H1 (cell line): ENCODE measurements around the gene NKTR. TPM values are rescaled to one million over a fixed set of nuclear protein-coding genes. Genes with fewer than 3 reads are reported as not detected.

Experiments
- CBX8 ChIP-seq: fragments of 300-800, 300-1000 bp; sonication (generic); IDR thresholded peaks from 2 replicates; pipeline ENCODE4 v1.7.1; 2016; ENCODE audit warnings: low read depth, low read length, borderline replicate concordance
- CEBPB ChIP-seq: IDR thresholded peaks from 2 replicates; pipeline ENCODE4 v1.6.1; 2012; ENCODE audit warnings: low read depth, low read length
- CHD2 ChIP-seq: IDR thresholded peaks from 2 replicates; pipeline ENCODE4 v1.6.1; 2012; ENCODE audit warnings: low read length, improper control_type of control experiment
- EGR1 ChIP-seq: IDR thresholded peaks from 2 replicates; pipeline ENCODE4 v1.6.1; 2011; ENCODE audit warnings: low read depth, low read length, borderline replicate concordance
- EZH2 ChIP-seq: fragments of 200-600 bp; sonication (generic); IDR thresholded peaks from 2 replicates; pipeline ENCODE4 v1.7.1; 2012; ENCODE audit warnings: low read depth, mild to moderate bottlenecking, moderate library complexity, low read length, inconsistent platforms; ENCODE audit not compliant: severe bottlenecking
- JUN ChIP-seq: IDR thresholded peaks from 2 replicates; pipeline ENCODE4 v1.6.1; 2011; ENCODE audit warnings: low read depth, mild to moderate bottlenecking, improper control_type of control experiment, low read length
- JUND ChIP-seq: IDR thresholded peaks from 2 replicates; pipeline ENCODE4 v1.6.1; 2011; ENCODE audit warnings: mild to moderate bottlenecking, improper control_type of control experiment, low read length
- POLR2A ChIP-seq, 2 experiments: IDR thresholded peaks; 1 replicate in 1 of 2; 2 replicates in 1 of 2; pipeline ENCODE4 v1.6.1; 2011; ENCODE audit warnings: low read depth in 2 of 2, low read length in 2 of 2, mild to moderate bottlenecking in 2 of 2; ENCODE audit errors: control extremely low read depth in 1 of 2
- POLR2AphosphoS5 ChIP-seq: IDR thresholded peaks from 2 replicates; pipeline ENCODE4 v1.6.1; 2011; ENCODE audit warnings: low read depth, low read length
- POU5F1 ChIP-seq: IDR thresholded peaks from 2 replicates; pipeline ENCODE4 v1.6.1; 2011; ENCODE audit warnings: low read depth, mild to moderate bottlenecking, low read length, moderate library complexity
- SIN3A ChIP-seq, 2 experiments: IDR thresholded peaks in 1 of 2; conservative IDR thresholded peaks in 1 of 2; 2 replicates each; pipeline ENCODE4 v1.6.1; 2011 to 2012; ENCODE audit warnings: low read length in 2 of 2, improper control_type of control experiment in 1 of 2, low read depth in 1 of 2, mild to moderate bottlenecking in 1 of 2
- SP2 ChIP-seq: IDR thresholded peaks from 2 replicates; pipeline ENCODE4 v1.6.1; 2012; ENCODE audit warnings: mild to moderate bottlenecking, low read length, inconsistent platforms
- SUZ12 ChIP-seq: fragments of 200-600 bp; sonication (generic); IDR thresholded peaks from 2 replicates; pipeline ENCODE4 v1.6.1; 2012; ENCODE audit warnings: mild to moderate bottlenecking, inconsistent platforms, low read length, moderate library complexity, mixed read lengths
- TCF12 ChIP-seq: IDR thresholded peaks from 2 replicates; pipeline ENCODE4 v1.6.1; 2011; ENCODE audit warnings: low read depth, mild to moderate bottlenecking, low read length
- USF2 ChIP-seq: IDR thresholded peaks from 2 replicates; pipeline ENCODE4 v1.6.1; 2011; ENCODE audit warnings: low read length, improper control_type of control experiment
- polyA plus RNA-seq, 7 experiments: library from polyadenylated mRNA; depleted of rRNA in 3 of 7; stranded (reverse) in 5 of 7; unstranded in 2 of 7; fragments of >200 nt in 5 of 7; fragments of 200-250 nt in 2 of 7; gene quantifications; 1 replicate in 5 of 7; 2 replicates in 1 of 7; 4 replicates in 1 of 7; pipeline versions ENCODE4 v1.2.1 to v1.2.3, GENCODE V29; 2011 to 2013; ENCODE audit warnings: missing spikeins in 2 of 7, mixed read lengths in 2 of 7
- total RNA-seq: library from RNA; stranded (reverse); fragmentation: NEBNext Ultra II Directional; extraction: Animal tissue kit (Norgen Biotek cat#: 25700); gene quantifications from 2 replicates; pipeline ENCODE4 v1.2.1, GENCODE V29; 2021

NKTR gene
- total and polyA plus RNA-seq, 2 of the 8 experiments (the other 6 are each of a cell fraction or from before 2014, with no cell fraction given) = 24.1 to 62.2 TPM

- TF ChIP-seq POLR2A (IDR thresholded peaks at IDR 0.05; ENCODE audit: control extremely low read depth in 1 of 2, low read depth in 2 of 2, low read length in 2 of 2) (no peak), SUZ12 (no peak), CHD2 (no peak), SP2 (no peak), POLR2AphosphoS5 (no peak), TCF12 (no peak), CEBPB (no peak), JUND (no peak), EGR1 (no peak), USF2 (no peak), EZH2 (no peak), SIN3A (conservative IDR thresholded peaks at IDR 0.05 in 1 of 2, IDR thresholded peaks at IDR 0.05 in 1 of 2; ENCODE audit: low read depth in 1 of 2, low read length in 2 of 2) (no peak), JUN (no peak), CBX8 (no peak), POU5F1 (no peak)
These were observed 93.9 kb downstream of the NKTR start (continued) for GRCh38 chr3:42694366-42694765.
